HepG2 (cell line): ENCODE results near the gene THSD4. TPM values are rescaled to one million over a fixed set of nuclear protein-coding genes. Genes with fewer than 3 reads are reported as not detected.

Experiments used
- ATAC-seq: fragments of 200-7000 bp; cut with Tn5 transposase; 3 replicates; pipeline ENCODE4 v1.9.1; 2020; ENCODE audit warnings: mild to moderate bottlenecking, moderate library complexity
- BruUV-seq: library from RNA; stranded (reverse); fragments of 400-500 nt; replicated peaks from 2 replicates; lab custom pipeline; 2021; lab: Mats Ljungman, UMichigan
- CTCF ChIA-PET: fragments of 300-600 bp; formaldehyde crosslinking; extraction: SDS; loops from one replicate; lab custom pipeline; 2021; ENCODE audit warnings: low total read pairs, inconsistent platforms, low intra/inter-chr PET ratio; lab: Yijun Ruan, JAX
- POLR2A ChIA-PET: fragments of 350-600 bp; sonication (Branson Sonifier 250); formaldehyde crosslinking; loops from one replicate; lab custom pipeline; 2020; ENCODE audit warnings: antibody characterized with exemption, inconsistent platforms; lab: Yijun Ruan, JAX
- DNase-seq: peaks from one replicate; pipeline ENCODE4 v3.0.0-alpha.2; 2015; ENCODE audit warnings: low spot score
- FAIRE-seq: peaks from 3 replicates; lab custom pipeline; 2011; peaks lifted over from hg19 to GRCh38; lab: Jason Lieb, UNC
- H2AFZ ChIP-seq: one replicate; pipeline ENCODE4 v1.6.1; 2011; ENCODE audit warnings: low read length, inconsistent platforms
- H3K27ac ChIP-seq: fragments of 300-600 bp; 3 replicates; pipeline ENCODE4 v1.8.0; 2011; ENCODE audit warnings: mixed run types, mild to moderate bottlenecking, mixed read lengths, low read length, inconsistent platforms; ENCODE audit not compliant: insufficient read depth; ENCODE audit errors: extremely low read length
- H3K27me3 ChIP-seq, 2 experiments: fragments of 200-600 bp in 1 of 2; 2 replicates in 1 of 2; 3 replicates in 1 of 2; pipeline versions ENCODE4 v1.6.0 to v1.8.0; 2011; ENCODE audit warnings: low read length in 2 of 2, mild to moderate bottlenecking in 2 of 2, moderate library complexity in 2 of 2, inconsistent platforms in 1 of 2; ENCODE audit not compliant: insufficient read depth in 2 of 2, control insufficient read depth in 1 of 2
- H3K36me3 ChIP-seq, 2 experiments: fragments of 200-600 bp in 1 of 2; replicated peaks in 1 of 2; 2 replicates in 1 of 2; 3 replicates in 1 of 2; pipeline versions ENCODE4 v1.5.1 to v1.8.0; 2011; ENCODE audit warnings: low read length in 2 of 2, inconsistent platforms in 1 of 2; ENCODE audit not compliant: insufficient read depth in 2 of 2, control insufficient read depth in 1 of 2
- H3K4me1 ChIP-seq: 2 replicates; pipeline ENCODE4 v1.5.1; 2012; ENCODE audit warnings: low read length, inconsistent platforms; ENCODE audit not compliant: insufficient read depth
- H3K4me2 ChIP-seq: 2 replicates; pipeline ENCODE4 v1.6.0; 2011; ENCODE audit warnings: low read depth, low read length, inconsistent platforms
- H3K4me3 ChIP-seq, 3 experiments: fragments of 200-600 bp in 1 of 3; sonication (generic), shearing (Covaris generic) in 1 of 3; replicated peaks in 1 of 3; 2 replicates each; pipeline ENCODE4 v1.5.1; 2011 to 2016; ENCODE audit warnings: low read length in 3 of 3, inconsistent platforms in 2 of 3, low read depth in 2 of 3, mild to moderate bottlenecking in 2 of 3, control low read depth in 1 of 3, mixed read lengths in 1 of 3; ENCODE audit not compliant: insufficient read depth in 1 of 3
- H3K79me2 ChIP-seq: one replicate; pipeline ENCODE4 v1.6.1; 2011; ENCODE audit warnings: low read length, inconsistent platforms; ENCODE audit not compliant: insufficient read depth
- H3K9ac ChIP-seq: 2 replicates; pipeline ENCODE4 v1.6.0; 2011; ENCODE audit warnings: mild to moderate bottlenecking, low read depth, low read length, inconsistent platforms; ENCODE audit not compliant: insufficient read depth
- H3K9me3 ChIP-seq: 2 replicates; pipeline ENCODE4 v1.5.1; 2012; ENCODE audit warnings: mild to moderate bottlenecking, low read length
- H4K20me1 ChIP-seq: 2 replicates; pipeline ENCODE4 v1.6.0; 2011; ENCODE audit warnings: inconsistent platforms, mild to moderate bottlenecking, low read length, moderate library complexity; ENCODE audit not compliant: insufficient read depth
- ARNT2 ChIP-seq: sonication (generic); formaldehyde crosslinking; IDR thresholded peaks from 2 replicates; pipeline ENCODE4 v1.8.0; 2022; ENCODE audit warnings: mild to moderate bottlenecking, low read depth, missing genetic modification reagents, moderate library complexity
- HMG20A ChIP-seq: IDR thresholded peaks from 2 replicates; pipeline ENCODE4 v1.6.1; 2016; ENCODE audit warnings: borderline replicate concordance
- MAFF ChIP-seq: IDR thresholded peaks from 2 replicates; pipeline ENCODE4 v1.6.1; 2011; ENCODE audit warnings: low read depth, low read length, improper control_type of control experiment
- MAFK ChIP-seq, 2 experiments: IDR thresholded peaks in 1 of 2; conservative IDR thresholded peaks in 1 of 2; 2 replicates each; pipeline ENCODE4 v1.6.1; 2011; ENCODE audit warnings: improper control_type of control experiment in 2 of 2, low read length in 2 of 2
- RBAK ChIP-seq: sonication (generic); formaldehyde crosslinking; IDR thresholded peaks from 2 replicates; pipeline ENCODE4 v1.5.1; 2020; ENCODE audit warnings: mild to moderate bottlenecking, missing genetic modification reagents
- SSRP1 ChIP-seq: IDR thresholded peaks from 2 replicates; pipeline ENCODE4 v1.6.1; 2016; ENCODE audit warnings: control low read depth
- ZNF468 ChIP-seq: sonication (generic); formaldehyde crosslinking; IDR thresholded peaks from 2 replicates; pipeline ENCODE4 v1.8.0; 2022; ENCODE audit warnings: mild to moderate bottlenecking, moderate library complexity, missing genetic modification reagents
- ZNF616 ChIP-seq: sonication (generic); formaldehyde crosslinking; IDR thresholded peaks from 2 replicates; pipeline ENCODE4 v1.5.0; 2020; ENCODE audit warnings: low read depth, mild to moderate bottlenecking, missing genetic modification reagents
- ZSCAN22 ChIP-seq: sonication (generic); formaldehyde crosslinking; IDR thresholded peaks from 2 replicates; pipeline ENCODE4 v1.4.0; 2020; ENCODE audit warnings: mild to moderate bottlenecking, missing genetic modification reagents
- WGBS: methylation state at CpG from one replicate; pipeline ENCODE4 v1.1.6; 2017; ENCODE audit warnings: low lambda C conversion rate; 5-methylcytosine and 5-hydroxymethylcytosine counted together
- in situ Hi-C: cut with HindIII; loops from 2 replicates; pipeline ENCODE4 v1.10.0; 2017; ENCODE audit warnings: low pct_unique_long_range_greater_than_20kb; ENCODE audit not compliant: extremely low pct_ligation_motif_present
- intact Hi-C: fragments of 100-400 bp; cut with micrococcal nuclease; formaldehyde crosslinking; loops from one replicate; pipeline ENCODE4 v1.10.0; 2022; ENCODE audit not compliant: unreplicated experiment
- polyA plus RNA-seq, 8 experiments: library from polyadenylated mRNA; depleted of rRNA in 3 of 8; stranded (reverse) in 7 of 8; unstranded in 1 of 8; fragments of >200 nt; fragmentation: Illumina TruSeq in 4 of 8; extraction: Trizol in 4 of 8; gene quantifications; 2 replicates each; pipeline versions ENCODE4 v1.2.1 to v1.2.3, GENCODE V29; 2011 to 2016; ENCODE audit warnings: low read depth in 4 of 8, missing spikeins in 1 of 8, mixed read lengths in 1 of 8; ENCODE audit not compliant: insufficient read depth in 1 of 8
- total RNA-seq, 5 experiments: library from RNA; depleted of rRNA; stranded (reverse); fragments of >200 nt; fragmentation: Illumina TruSeq; extraction: Trizol; gene quantifications; 2 replicates each; pipeline ENCODE4 v1.2.3, GENCODE V29; 2016; ENCODE audit warnings: low read depth in 1 of 5
- TF ChIP-seq, protein P1 (sequence below): sonication (generic); formaldehyde crosslinking; IDR thresholded peaks from 2 replicates; pipeline ENCODE4 v1.5.1; 2020; ENCODE audit warnings: missing genetic modification reagents, mild to moderate bottlenecking, borderline replicate concordance
- TF ChIP-seq, protein P2 (sequence below): sonication (generic); formaldehyde crosslinking; IDR thresholded peaks from 2 replicates; pipeline ENCODE4 v1.5.0; 2020; ENCODE audit warnings: missing genetic modification reagents

The THSD4 gene
- total and polyA plus RNA-seq, 2 of the 13 experiments (the other 11 are each of a cell fraction or from before 2014, with no cell fraction given): 0.07 to 0.21 TPM

DNA sequence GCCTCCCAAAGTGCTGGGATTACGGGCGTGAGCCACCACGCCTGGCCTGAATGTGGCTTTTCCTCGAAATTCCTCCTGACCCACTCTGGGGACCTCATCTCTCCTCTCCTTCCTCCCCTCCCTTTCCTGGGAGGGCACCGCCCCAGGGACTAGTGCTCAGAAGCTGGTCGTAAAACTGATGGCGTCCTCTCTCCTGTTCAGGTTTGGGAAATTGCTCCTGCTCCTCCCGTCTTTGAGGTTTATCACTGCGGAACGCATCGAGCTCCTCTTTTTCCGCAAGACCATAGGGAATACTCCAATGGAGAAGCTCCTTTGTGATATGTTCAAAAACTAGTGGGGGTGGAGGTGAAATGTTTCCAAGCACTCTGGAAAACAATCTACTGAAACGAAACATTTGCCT is 702.1 kb downstream of the THSD4 start:
- Histone ChIP-seq H2AFZ (no peak overlapping the region), H3K4me2 (no peak overlapping the region), H4K20me1 (no peaks in the 10 kb centered on the region), H3K36me3 (no peaks in the 10 kb centered on the region), H3K27me3 (peaks cover 2 to 11% of the 10 kb centered on the region in 2 experiments; a peak in 3 of 5 replicates), H3K79me2 (no peaks in the 10 kb centered on the region), H3K4me3 (no peak overlapping the region), H3K9me3 (peaks cover 21% of the 10 kb centered on the region; the same call in 1 of the 2 replicates), H3K9ac (no peak overlapping the region), H3K4me1 (no peaks in the 10 kb centered on the region), H3K27ac (no peak overlapping the region)
- TF ChIP-seq ZNF616 (CRISPR knock-in tag): no peak
- TF ChIP-seq, protein P1, sequence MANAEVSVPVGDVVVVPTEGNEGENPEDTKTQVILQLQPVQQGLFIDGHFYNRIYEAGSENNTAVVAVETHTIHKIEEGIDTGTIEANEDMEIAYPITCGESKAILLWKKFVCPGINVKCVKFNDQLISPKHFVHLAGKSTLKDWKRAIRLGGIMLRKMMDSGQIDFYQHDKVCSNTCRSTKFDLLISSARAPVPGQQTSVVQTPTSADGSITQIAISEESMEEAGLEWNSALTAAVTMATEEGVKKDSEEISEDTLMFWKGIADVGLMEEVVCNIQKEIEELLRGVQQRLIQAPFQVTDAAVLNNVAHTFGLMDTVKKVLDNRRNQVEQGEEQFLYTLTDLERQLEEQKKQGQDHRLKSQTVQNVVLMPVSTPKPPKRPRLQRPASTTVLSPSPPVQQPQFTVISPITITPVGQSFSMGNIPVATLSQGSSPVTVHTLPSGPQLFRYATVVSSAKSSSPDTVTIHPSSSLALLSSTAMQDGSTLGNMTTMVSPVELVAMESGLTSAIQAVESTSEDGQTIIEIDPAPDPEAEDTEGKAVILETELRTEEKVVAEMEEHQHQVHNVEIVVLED: no peak
- no peak for TF ChIP-seq HMG20A (CRISPR knock-in tag)
- intact Hi-C loops: no loop called here
- FAIRE-seq (no peak), ATAC-seq (no peak), DNase-seq (no peak)
- in situ Hi-C loops: no loop called here
- CTCF ChIA-PET: no interaction called here
- BruUV-seq: no TSS peak
- POLR2A ChIA-PET: no interaction called here
- WGBS: 77% methylated on average over 13 of the region's 13 CpGs

DNA sequence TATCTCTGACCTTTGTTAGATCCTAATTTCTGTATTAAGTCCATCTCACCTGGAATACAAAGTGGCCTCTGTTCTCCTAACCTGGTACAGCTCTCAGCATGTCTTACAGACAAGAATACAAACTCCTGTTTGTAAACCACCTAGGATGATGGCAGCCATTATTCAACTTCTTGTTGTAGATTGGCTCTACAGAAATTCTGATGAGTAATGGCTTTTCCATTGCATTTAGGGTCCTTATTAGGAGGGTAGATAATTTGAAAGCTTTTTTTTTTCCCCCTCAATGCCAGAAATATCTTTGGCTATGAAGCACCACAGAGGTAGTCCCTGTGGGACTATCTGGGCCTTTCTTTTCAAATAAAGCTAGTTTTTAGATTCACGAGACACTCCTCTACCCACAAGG is 704.9 kb downstream of the THSD4 start:
- no peak for FAIRE-seq
- ChIA-PET POLR2A (no interaction called here), CTCF (no interaction called here)
- no peak overlapping the region for H3K27ac ChIP-seq
- WGBS: 36% methylated on average over 1 of the region's 1 CpG
- ATAC-seq: no peak
- H3K4me2 ChIP-seq: no peak overlapping the region
- no peaks in the 10 kb centered on the region for H3K36me3 ChIP-seq
- TF ChIP-seq ARNT2 (CRISPR knock-in tag): no peak
- TF ChIP-seq MAFF: 0 out of 2 replicates have a peak, but pooled peaks have one; percentile 8
- TF ChIP-seq ZNF468 (CRISPR knock-in tag): no peak
- TF ChIP-seq, protein P2, sequence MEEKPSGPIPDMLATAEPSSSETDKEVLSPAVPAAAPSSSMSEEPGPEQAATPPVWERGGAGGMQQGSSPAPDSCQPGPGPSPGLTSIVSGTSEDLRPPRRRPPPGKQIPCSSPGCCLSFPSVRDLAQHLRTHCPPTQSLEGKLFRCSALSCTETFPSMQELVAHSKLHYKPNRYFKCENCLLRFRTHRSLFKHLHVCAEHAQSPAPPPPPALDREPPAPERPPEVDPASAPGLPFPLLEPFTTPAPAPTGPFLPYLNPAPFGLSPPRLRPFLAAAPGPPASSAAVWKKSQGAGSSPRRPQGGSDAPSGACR (CRISPR knock-in tag): no peak
- TF ChIP-seq ZSCAN22 (CRISPR knock-in tag): no peak
- no peak for TF ChIP-seq SSRP1 (CRISPR knock-in tag)
- peak; percentile 50 to 51; a peak in 2 of 4 replicates for TF ChIP-seq MAFK (conservative IDR thresholded peaks at IDR 0.05 in 1 of 2, IDR thresholded peaks at IDR 0.05 in 1 of 2; ENCODE audit: low read length in 2 of 2)
- TF ChIP-seq RBAK (CRISPR knock-in tag): no peak
- H3K4me1 ChIP-seq: no peaks in the 10 kb centered on the region
- H3K4me3 ChIP-seq: no peak overlapping the region
- no peaks in the 10 kb centered on the region for H3K79me2 ChIP-seq
- in situ Hi-C loops: no loop called here
- no peaks in the 10 kb centered on the region for H4K20me1 ChIP-seq
- no peak for DNase-seq
- BruUV-seq: no TSS peak
- intact Hi-C loops: no loop called here
- H3K9me3 ChIP-seq: peaks cover 21% of the 10 kb centered on the region; the same call in 1 of the 2 replicates
- peaks cover 0 to 9% of the 10 kb centered on the region in 2 experiments; a peak in 1 of 5 replicates for H3K27me3 ChIP-seq
- H2AFZ ChIP-seq: no peak overlapping the region
- no peak overlapping the region for H3K9ac ChIP-seq
